Endothelial cell (in vitro differentiated cells): ENCODE results near the gene LRRC58. TPM values are rescaled to one million over a fixed set of nuclear protein-coding genes. Genes with fewer than 3 reads are reported as not detected.
"Not testable (repeated sequence)": the region's sequence is repeated elsewhere in the genome, so short reads cannot be mapped to it uniquely, and the experiment has no call there.

ENCODE experiments used
- DNase-seq: peaks from one replicate; pipeline ENCODE4 v3.0.0; 2021; ENCODE audit warnings: low spot score
- H3K27ac Mint-ChIP-seq: one replicate; pipeline ENCODE4 v1.8.0; 2021; ENCODE audit warnings: mixed read lengths, inconsistent platforms; ENCODE audit not compliant: unreplicated experiment
- H3K27me3 Mint-ChIP-seq: one replicate; pipeline ENCODE4 v1.8.0; 2021; ENCODE audit warnings: mild to moderate bottlenecking, moderate library complexity, mixed read lengths, inconsistent platforms; ENCODE audit not compliant: unreplicated experiment
- H3K36me3 Mint-ChIP-seq: one replicate; pipeline ENCODE4 v1.8.0; 2021; ENCODE audit warnings: mild to moderate bottlenecking, low read depth, mixed read lengths, inconsistent platforms; ENCODE audit not compliant: unreplicated experiment
- H3K4me1 Mint-ChIP-seq: one replicate; pipeline ENCODE4 v1.8.0; 2021; ENCODE audit warnings: mild to moderate bottlenecking, mixed read lengths, inconsistent platforms; ENCODE audit not compliant: unreplicated experiment
- H3K4me3 Mint-ChIP-seq: one replicate; pipeline ENCODE4 v1.8.0; 2021; ENCODE audit warnings: mild to moderate bottlenecking, mixed read lengths, inconsistent platforms; ENCODE audit not compliant: unreplicated experiment
- H3K9me3 Mint-ChIP-seq: one replicate; pipeline ENCODE4 v1.8.0; 2021; ENCODE audit warnings: mixed read lengths, inconsistent platforms; ENCODE audit not compliant: unreplicated experiment
- CTCF ChIP-seq: fragments of 200-600 bp; sonication (generic); IDR thresholded peaks from one replicate; pipeline ENCODE4 v1.5.0; 2021; ENCODE audit warnings: antibody characterized with exemption; ENCODE audit not compliant: unreplicated experiment
- total RNA-seq: library from RNA; stranded (reverse); fragmentation: NEBNext Ultra II Directional; extraction: Animal tissue kit (Norgen Biotek cat#: 25700); gene quantifications from one replicate; pipeline ENCODE4 v1.2.1, GENCODE V29; 2021; ENCODE audit not compliant: unreplicated experiment

LRRC58 gene
- total RNA-seq, 1 donor from 2014 or later: 5.2 TPM

GRCh38 chr3:120300971-120301370 lies 48.2 kb downstream of the LRRC58 start:
- Mint-ChIP-seq H3K4me1 (no peaks in the 10 kb centered on the region), H3K36me3 (no peaks in the 10 kb centered on the region), H3K9me3 (no peaks in the 10 kb centered on the region), H3K27ac (no peak overlapping the region), H3K4me3 (no peak overlapping the region), H3K27me3 (peaks cover 3% of the 10 kb centered on the region)
- DNase-seq: no peak
- no peak for TF ChIP-seq CTCF

DNA sequence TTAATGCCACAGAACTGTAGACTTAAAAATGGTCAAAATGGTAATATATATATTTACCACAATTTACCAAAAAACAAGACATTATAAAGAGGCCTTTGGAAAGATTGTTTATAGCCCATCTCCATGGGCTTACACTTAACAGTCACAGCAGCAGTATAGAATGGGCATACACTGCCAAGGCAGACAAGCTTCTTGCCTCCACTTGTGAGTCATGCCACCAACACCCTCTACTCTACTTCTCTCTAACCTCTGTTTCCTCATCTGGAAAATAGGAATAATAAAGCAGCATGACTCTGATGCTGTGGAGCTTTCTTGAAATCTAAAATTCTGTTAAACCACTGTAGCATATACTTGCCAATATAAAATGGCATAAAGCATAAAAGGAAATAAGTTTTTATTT lies 49.8 kb downstream of the LRRC58 start:
- no peaks in the 10 kb centered on the region for H3K36me3 Mint-ChIP-seq
- TF ChIP-seq CTCF: no peak
- peaks cover under 1% of the 10 kb centered on the region for H3K27me3 Mint-ChIP-seq
- H3K4me3 Mint-ChIP-seq: no peak overlapping the region
- DNase-seq: no peak
- H3K9me3 Mint-ChIP-seq: peaks cover under 1% of the 10 kb centered on the region
- H3K27ac Mint-ChIP-seq: no peak overlapping the region
- H3K4me1 Mint-ChIP-seq: no peaks in the 10 kb centered on the region

GRCh38 chr3:120298996-120299395 lies 50.2 kb downstream of the LRRC58 start:
- H3K27me3 Mint-ChIP-seq: no peaks in the 10 kb centered on the region
- no peak overlapping the region for H3K4me3 Mint-ChIP-seq
- H3K36me3 Mint-ChIP-seq: no peaks in the 10 kb centered on the region
- no peak for TF ChIP-seq CTCF
- peaks cover 5% of the 10 kb centered on the region for H3K9me3 Mint-ChIP-seq
- no peak overlapping the region for H3K27ac Mint-ChIP-seq
- H3K4me1 Mint-ChIP-seq: no peaks in the 10 kb centered on the region
- no peak for DNase-seq

DNA sequence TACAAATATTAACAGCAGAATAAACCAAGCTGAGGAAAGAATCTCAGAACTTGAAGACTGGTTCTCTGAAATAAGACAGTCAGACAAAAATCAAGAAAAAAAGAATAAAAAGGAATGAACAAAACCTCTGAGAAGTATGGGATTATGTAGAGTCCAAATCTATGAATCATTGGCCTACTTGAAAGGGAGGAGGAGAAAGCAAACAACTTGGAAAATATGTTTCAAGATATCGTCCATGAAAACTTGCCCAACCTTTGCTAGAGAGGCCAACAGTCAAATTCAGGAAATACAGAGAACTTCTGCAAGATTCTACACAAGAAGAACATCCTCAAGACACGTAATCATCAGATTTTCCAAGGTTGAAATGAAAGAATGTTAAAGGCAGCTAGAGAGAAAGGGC lies 57.6 kb downstream of the LRRC58 start:
- not testable (repeated sequence) for H3K27ac Mint-ChIP-seq, H3K9me3 Mint-ChIP-seq, H3K36me3 Mint-ChIP-seq, DNase-seq, H3K4me1 Mint-ChIP-seq, H3K4me3 Mint-ChIP-seq, H3K27me3 Mint-ChIP-seq

- no peak for DNase-seq
- Mint-ChIP-seq H3K27ac (no peak overlapping the region), H3K4me3 (no peak overlapping the region), H3K9me3 (peaks cover 7% of the 10 kb centered on the region), H3K36me3 (no peaks in the 10 kb centered on the region), H3K4me1 (no peaks in the 10 kb centered on the region), H3K27me3 (peaks cover 9% of the 10 kb centered on the region)
- no peak for TF ChIP-seq CTCF
Measured at GRCh38 chr3:120289636-120290035, 59.5 kb downstream of the LRRC58 start.

DNA sequence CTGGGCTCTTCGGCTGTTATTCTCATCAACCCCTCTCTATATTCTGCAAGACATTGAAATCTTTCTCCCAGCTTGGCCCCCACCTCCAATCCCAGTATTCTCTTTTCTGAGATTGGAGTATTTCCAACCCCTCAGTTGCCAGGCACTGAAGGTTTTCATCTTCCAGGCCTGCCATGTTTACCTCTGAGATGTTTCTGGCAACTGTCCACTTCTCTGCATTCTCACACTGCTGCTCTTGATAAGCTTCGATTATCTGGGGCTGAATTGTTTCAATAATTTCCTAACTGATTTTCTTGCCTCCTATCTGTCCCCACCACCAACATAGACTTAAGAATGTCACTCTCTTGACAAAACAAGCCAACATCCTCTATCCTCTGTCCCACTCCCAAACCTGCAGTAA lies 62.7 kb downstream of the LRRC58 start:
- Mint-ChIP-seq H3K9me3 (no peaks in the 10 kb centered on the region), H3K27me3 (peaks cover 11% of the 10 kb centered on the region), H3K4me1 (no peaks in the 10 kb centered on the region), H3K4me3 (no peak overlapping the region), H3K36me3 (no peaks in the 10 kb centered on the region), H3K27ac (no peak overlapping the region)
- no peak for DNase-seq
- TF ChIP-seq CTCF: no peak
